Stimulated activated CD4-positive, alpha-beta T cell treated with anti-CD3 and anti-CD28 coated beads, TNF-alpha, amount 100 ng/mL, for 48 hours (primary cell): ENCODE measurements around the gene TNFRSF8.

Source experiments
- DNase-seq, 3 donors: peaks; one replicate each; pipeline ENCODE4 v3.0.0-alpha.2; 2020; ENCODE audit warnings: low read depth in 3 of 3

TNFRSF8 gene

GRCh38 chr1:12141163-12141850 is 78.2 kb downstream of the TNFRSF8 start:
- DNase-seq = no peak

GRCh38 chr1:12142141-12142823 is 79.2 kb downstream of the TNFRSF8 start:
- no peak for DNase-seq

- no peak for DNase-seq
Measured at GRCh38 chr1:12142891-12143630, 80.0 kb downstream of the TNFRSF8 start.

GRCh38 chr1:12143631-12144155 is 80.6 kb downstream of the TNFRSF8 start:
- DNase-seq = no peak

- no peak for DNase-seq
Measured at GRCh38 chr1:12144236-12144635, 81.1 kb downstream of the TNFRSF8 start.

GRCh38 chr1:12144969-12145368 is 81.9 kb downstream of the TNFRSF8 start:
- DNase-seq = no peak

- no peak for DNase-seq
Measured at GRCh38 chr1:12145616-12146342, 82.7 kb downstream of the TNFRSF8 start.

GRCh38 chr1:12146343-12147112 is 83.4 kb downstream of the TNFRSF8 start:
- no peak for DNase-seq

- no peak for DNase-seq
Measured at GRCh38 chr1:12147201-12147701, 84.1 kb downstream of the TNFRSF8 start.

- no peak for DNase-seq
Measured at GRCh38 chr1:12148160-12148957, 85.3 kb downstream of the TNFRSF8 start.

- DNase-seq = no peak
Measured at GRCh38 chr1:12148958-12149790, 86.1 kb downstream of the TNFRSF8 start.

- DNase-seq = no peak
Measured at GRCh38 chr1:12149791-12150175, 86.7 kb downstream of the TNFRSF8 start.

- DNase-seq = no peak
Measured at GRCh38 chr1:12150456-12151200, 87.5 kb downstream of the TNFRSF8 start.

- no peak for DNase-seq
Measured at GRCh38 chr1:12151465-12151864, 88.4 kb downstream of the TNFRSF8 start.

- no peak for DNase-seq
Measured at GRCh38 chr1:12152113-12152891, 89.2 kb downstream of the TNFRSF8 start.

GRCh38 chr1:12153181-12153785 is 90.2 kb downstream of the TNFRSF8 start:
- no peak for DNase-seq

GRCh38 chr1:12155328-12155727 is 92.2 kb downstream of the TNFRSF8 start:
- no peak for DNase-seq
